GM18499 (cell line): ENCODE results near the gene PSD4.

Experiments used
- ATAC-seq: cut with Tn5 transposase; IDR thresholded peaks from one replicate; pipeline ENCODE4 v1.9.1; 2021; ENCODE audit warnings: moderate number of reproducible peaks; ENCODE audit not compliant: insufficient read depth, unreplicated experiment

PSD4 gene

DNA sequence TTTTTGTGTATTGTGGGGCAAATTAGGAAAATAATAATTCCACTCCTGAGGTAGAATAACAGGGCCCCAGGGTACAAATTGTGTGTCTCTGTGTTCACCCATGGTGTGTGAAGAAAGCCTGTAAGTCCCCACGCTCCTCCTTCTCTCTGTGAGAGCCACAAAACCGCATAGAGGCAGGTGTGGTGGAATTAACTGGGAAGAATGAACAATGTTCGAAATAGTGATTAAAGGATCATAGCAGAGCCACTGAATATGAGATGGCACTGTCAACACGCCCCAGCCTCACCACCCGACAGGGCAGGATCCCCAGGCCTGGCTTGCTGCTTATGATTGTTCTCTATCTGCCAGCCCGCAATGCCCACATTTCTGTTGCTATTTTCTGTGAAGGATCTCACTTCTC lies 32.3 kb upstream of the PSD4 start:
- no peak for ATAC-seq

DNA sequence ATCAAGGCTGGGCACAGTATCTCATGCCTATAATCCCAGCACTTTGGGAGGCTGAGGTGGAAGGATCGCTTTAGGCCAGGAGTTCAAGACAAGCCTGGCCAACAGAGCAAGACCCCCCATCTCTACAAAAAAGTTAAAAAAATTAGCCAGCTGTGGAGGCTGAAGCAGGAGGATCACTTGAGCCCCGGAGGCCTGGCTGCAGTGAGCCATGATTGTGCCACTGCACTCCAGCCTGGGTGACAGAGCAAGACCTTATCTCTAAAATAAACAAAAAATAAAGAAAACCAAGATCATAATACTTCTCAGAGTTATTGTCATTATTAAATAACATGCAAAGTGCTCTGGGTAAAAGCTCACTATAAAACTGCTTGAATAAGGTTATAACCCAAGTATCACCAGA lies 31.5 kb upstream of the PSD4 start:
- ATAC-seq, result no peak

DNA sequence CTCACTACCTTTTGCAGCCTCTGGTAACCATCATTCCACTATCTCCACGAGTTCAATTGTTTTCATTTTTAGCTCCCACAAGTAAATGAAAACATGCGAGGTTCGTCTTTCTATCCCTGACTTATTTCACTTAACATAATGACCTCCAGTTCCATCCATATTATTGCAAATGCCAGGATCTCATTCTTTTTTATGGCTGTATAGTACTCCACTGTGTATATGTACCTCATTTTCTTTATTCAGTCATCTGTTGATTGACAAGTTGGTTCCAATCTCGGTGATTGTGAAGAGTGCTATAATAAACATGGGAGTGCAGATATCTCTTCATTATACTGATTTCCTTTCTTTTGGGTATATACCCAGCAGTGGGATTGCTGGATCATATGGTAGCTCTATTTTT lies 29.5 kb upstream of the PSD4 start:
- ATAC-seq, result no peak

DNA sequence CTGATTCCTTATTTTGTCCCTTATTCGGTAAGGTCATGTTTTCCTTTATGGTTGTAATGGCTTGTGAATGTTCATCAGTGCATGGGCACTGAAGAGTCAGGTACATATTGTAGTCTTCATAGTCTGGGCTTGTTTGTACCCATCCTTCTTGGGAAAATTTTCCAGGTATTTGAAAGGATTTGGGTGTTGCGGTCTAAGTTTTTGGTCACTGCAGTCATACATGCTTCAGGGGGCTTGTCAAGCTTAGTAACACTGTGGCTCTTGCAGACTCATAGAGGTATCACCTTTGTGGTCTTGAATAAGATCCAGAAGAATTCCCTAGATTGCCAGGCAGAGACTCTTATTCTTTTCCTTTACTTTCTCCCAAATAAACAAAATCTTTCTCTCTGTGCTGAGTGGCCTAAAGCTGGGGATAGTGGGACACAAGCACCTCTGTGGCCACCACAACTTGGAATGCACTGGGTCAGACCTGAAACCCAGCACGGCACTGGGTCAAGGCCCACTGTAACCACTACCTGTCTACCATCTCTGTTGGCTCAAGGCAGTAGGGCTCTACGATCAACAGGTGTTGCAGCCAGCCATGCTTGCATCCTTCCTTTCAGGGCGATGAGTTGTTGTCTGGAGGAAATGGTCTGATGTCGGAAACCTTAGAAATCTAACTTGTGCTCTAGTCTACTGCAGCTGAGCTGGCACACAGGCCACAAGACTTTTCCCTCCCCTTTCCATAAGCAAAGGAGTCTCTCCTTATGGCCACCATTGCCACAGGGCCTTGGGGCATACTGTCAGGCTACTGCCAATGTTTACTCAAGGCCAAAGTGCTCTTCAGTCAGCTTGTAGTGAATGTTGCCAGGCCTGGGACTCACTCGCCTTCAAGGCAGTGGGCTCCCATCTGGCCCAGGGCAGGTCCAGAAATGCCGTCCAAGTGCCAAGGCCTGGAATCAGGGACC lies 24.9 kb upstream of the PSD4 start:
- no peak for ATAC-seq

DNA sequence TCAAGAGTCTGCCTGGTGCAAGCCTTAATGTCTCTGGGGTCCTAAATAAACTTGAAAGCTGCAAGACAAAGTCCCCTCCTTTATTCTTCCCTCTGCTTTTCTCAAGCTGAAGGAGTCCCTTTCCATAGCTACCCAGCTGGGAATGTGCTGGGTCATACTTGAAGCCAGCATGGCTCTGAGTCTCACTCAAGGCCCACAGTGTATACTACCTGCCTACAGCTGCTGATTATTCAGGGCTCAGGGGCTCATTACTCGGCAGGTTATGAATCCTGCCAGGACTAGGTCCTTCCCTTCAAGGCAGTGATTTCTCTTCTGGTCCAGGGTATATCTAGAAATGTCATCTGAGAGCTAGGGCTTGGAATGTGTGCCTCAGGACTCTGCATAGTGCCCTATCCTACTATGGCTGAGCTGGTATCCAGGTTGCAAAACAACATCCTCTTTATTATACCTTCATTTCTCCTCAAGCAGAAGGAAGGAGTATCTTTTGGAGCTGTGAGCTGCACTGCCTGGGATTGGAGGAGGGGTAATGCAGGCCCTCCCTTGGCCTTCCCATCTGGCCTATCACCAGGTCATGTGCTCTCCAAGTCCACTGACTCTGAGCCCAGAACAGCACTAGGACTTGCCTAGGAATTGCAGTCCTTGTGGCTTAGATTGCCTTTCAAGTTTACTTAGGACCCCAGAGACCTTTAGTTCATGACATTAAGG lies 24.1 kb upstream of the PSD4 start:
- ATAC-seq, result no peak

DNA sequence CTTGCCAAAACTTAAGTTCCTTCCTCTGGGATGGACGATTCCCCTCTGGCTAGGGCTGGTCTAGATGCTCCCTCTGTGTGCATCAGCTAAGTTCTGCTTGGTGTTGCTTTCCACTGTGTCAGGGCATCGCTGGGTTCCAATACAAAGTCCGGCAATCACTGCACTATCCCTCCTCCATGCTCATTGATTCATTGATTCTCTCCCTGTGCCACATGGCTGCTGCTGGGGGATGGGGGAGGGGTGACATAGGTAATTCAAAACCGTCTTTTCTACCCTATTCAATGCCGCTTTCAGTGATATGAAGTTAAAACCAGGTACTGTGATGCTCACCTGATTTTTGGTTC lies 23.5 kb upstream of the PSD4 start:
- no peak for ATAC-seq

DNA sequence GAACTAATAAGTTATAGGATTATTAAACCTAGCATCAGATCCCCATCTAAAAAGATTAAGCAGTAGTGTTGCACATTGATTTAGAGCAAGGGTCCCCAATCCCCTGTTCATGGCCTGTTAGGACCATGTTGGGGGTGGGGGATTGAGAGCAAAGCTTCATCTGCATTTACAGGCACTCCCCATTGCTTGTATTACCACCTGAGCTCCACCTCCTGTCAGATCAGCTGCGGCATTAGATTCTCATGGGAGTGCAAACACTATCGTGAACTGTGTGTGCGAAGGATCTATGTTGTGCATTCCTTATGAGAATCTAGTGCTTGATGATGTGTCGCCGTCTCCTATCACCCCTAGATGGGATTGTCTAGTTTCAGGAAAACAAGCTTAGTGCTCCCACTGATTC lies 18.4 kb upstream of the PSD4 start:
- no peak for ATAC-seq

DNA sequence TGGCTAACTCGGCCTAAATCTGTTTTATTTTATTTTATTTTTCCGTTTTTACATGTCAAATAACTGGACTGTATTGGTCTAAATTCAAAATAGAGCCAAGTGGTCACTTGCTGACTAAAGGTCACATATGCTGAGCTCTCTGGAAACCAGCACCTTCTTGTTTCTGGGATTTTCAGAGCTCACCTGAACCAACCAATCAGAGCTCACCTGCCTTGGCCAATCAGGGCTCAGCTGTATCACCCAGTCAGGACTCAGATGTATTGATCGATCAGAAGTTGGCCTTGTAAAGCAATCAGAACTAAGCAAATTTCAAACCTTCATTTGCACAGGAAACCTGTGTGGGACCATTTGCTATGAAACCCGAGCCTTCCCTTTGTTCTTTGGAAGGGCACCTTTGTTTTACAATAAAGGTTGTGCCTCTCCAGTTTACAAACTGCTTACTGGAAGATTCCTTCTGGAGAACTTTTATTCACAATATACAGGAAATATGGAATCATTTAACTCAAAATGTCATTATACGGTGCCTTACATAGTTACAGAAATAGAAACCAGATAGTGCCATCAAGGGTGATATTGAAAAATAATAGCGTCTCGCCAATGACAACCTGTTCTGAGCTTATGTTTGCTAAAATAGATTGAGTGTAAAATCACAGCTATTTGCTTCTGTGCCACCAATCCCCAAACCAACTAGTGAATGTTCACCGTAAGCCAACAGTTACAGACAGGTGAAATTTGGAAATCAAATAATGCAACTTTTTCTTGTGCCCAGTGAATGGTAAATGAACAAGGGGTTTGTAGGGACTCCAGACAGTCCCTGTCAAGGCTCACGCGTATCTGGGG lies 17.3 kb upstream of the PSD4 start:
- ATAC-seq, result no peak

DNA sequence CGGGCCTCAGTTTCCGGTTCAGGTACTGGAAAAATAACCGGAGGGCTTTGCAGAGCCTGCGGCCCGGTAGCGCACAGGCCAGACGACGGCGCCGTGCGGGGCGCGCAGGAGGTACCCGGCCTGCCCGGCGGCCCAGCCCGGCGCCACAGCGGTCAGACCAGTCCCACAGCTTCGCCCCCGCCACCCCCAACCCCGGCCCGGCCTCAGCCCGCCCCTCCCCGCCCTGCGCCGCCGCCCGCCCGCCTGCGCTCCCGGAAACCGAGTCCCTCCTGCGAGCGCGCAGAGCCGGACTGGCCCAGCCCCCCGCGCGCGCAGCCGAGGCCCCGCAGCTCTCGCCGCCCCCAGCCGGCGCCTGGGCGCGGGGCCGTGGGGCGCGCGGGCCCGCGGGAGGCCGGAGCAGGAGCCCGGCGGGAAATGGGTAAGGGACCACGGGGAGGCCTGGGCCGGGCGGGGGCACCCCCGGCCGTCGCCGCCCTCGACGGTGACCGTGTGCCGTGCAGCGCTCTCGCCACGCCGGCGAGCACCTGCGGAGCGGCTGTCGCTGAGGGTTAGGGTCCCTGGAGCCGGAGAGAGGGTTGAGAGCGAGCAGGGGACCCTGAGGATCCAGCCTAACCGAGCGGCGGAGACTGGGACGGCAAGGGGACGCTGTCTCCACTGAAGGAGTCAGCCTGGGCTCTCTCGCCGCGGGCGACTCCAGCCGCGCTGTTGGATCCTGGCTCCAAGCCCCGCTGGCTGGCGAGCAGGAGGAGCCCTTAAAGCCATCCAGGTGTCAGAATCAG lies 16.5 kb upstream of the PSD4 start:
- no peak for ATAC-seq

DNA sequence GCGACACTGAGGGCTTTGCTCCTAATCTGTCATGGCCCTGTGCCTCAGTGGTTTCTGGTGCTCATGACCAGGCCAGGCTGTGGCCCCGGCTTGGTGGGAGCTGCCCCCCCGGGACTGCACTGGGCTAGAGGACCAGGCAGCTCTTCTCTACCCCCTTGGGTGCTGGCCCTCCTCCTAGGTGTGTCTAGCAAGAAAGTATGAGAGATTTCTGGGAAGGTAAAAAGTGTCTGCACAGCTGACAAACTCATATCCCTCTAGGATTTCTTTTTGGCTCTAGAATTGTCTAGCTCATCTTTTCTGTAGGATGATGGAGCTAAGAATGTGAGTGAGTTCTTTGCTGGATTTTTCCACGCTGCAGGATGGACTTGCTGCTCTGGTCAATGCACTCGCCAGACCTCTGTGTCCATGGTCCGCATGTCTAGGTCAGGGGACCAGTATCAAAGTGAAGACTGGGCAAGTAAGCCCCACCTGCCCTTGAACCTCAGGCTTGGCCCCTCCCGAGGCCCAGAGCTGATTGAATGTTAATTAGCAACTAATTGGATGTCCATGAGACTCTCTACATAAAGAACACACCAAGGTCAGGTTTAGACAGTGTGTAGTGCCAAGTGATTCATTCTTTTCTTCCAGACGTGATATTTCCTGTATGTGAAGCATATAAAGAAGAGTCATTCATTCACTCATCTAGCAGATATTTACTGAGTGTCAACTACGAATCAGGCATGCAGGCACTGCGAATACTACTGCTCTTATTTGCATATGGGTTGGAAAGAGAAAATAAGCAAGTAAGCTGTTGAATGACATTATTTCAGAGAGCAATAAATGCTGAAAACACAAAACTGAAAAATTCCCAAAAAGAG lies 15.6 kb upstream of the PSD4 start:
- no peak for ATAC-seq

DNA sequence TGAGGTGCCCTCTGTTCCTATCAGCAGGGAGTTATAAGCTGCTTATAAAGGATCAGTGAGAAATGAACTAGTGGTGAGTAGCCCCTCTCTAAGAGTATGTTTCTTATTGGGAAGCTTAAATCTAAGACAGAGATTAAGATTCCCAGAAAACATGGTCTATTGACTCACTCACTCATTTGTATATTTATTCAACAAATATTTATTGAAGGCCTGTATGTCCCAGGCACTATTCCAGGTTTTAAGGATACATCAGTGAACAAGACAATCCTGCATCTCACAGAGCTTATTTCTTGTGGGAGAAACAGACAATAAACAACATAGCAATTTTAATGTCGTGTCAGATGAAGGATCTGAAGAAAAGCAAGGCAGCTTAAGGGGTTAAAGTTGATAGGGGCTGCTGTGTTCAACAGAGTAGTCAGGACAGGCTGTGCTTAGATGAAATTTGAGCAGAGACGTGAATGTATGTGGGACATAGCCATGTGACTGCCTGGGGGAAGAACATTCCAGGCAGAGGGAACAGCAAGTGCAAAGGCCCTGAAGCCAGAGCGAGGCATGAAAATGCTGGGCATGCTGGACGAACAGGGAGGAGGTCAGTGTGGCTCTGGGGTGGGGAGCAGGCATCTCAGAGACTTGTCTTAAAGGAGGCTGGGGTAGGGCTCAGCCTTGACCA lies 14.8 kb upstream of the PSD4 start:
- ATAC-seq, result no peak

DNA sequence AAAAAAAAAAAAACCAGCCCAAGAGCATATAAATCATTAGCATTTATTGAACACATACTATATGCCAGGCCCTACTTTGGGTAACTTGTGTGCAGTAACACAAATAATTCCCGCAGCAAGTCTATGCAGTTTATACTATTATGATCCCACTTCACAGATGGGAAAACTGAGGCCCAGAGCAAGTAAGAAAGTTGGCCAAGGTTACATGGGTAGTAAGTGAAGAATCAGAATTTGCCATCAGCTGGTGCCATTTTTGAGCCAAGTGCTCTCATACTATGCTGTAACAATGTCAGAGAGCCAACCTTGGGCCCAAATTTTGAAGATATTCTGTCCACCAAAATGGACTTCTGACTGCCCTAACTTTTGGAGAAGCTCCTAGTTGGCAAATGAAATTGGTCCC lies 13.5 kb upstream of the PSD4 start:
- ATAC-seq, result no peak

DNA sequence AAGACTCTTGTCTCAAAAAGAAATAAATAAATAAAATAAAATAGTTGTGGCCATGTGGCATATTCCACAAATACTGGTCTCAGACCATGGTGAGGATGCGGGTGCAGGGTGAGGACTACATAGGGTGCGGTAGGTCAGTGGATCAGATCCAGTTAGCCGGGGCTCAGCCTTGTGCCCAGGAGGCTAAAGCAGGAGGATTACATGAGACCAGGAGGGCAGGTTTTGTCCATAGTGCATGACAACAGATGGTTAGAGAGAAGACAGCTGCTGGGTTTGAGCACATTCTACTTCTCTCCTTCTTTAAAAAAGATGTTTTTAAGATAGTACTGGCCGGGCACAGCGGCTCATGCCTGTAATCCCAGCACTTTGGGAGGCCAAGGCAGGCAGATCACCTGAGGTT lies 12.8 kb upstream of the PSD4 start:
- ATAC-seq, result no peak

DNA sequence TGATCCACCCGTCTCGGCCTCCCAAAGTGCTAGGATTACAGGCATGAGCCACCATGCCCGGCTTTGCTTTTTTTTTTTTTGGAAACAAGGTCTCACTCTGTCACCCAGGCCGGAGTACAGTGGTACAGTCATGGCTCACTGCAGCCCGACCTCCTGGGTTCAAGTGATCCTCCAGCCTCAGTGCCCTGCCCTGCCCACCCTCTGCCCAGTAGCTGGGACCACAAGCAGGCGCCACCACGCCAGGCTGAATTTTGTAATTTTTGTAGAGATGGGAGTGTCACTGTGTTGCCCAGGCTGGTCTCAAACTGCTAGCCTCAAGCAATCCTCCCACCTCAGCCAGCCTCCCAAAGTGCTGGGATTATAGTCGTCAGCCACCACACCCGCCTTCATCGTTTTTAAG lies 11.6 kb upstream of the PSD4 start:
- no peak for ATAC-seq

DNA sequence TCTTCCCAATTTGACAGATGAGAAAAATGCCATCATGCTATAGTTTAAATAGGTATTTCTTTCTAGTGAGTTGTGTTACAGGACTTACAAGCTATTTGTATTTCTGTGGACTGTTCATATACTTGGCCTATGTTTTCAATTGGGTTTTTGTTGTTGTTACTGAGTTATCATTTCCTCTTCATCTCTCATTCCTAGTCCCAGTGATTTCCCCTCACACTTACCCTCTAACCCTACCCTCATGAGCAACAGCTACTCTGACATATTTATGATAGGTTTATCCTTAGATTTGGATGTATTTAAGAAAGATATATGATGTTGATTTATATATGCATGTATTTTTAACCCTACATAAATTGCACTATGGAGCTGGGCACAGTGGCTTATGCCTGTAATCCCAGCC lies 10.9 kb upstream of the PSD4 start:
- ATAC-seq, result no peak

DNA sequence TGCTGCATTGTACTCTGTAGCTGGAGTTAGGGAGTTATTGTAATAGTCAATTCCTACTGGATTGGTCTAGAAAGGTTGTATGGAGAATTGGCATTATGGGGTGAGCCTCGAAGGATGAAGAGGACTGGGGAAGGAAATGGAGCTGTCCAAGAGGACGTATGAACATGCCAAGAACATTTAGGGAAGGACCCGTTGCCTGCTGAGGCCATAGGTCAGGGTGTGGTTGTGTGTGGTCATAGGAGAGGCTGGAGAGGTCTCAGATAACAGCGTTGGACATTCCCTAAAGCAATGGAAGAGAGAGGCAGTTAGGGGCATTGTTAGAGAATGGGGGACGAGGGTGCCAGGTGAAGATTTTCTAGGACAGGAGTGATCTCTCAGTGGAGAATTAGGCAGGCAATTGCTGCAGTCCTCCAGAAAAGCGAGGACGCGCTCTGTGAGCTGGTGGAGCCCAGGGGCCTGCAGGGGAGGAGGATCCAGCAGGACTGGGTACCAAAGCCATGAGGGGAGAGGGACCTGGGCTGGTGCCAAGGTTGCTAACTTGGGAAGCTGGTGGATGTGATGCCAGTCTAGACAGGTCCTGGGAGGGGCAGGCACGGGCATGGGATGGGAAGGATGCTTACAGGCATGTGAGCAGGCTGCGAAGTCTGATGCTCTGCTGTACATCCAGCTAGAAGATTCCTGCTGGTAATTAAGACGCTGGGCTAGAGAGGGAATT lies 9.4 kb upstream of the PSD4 start:
- ATAC-seq, result no peak

DNA sequence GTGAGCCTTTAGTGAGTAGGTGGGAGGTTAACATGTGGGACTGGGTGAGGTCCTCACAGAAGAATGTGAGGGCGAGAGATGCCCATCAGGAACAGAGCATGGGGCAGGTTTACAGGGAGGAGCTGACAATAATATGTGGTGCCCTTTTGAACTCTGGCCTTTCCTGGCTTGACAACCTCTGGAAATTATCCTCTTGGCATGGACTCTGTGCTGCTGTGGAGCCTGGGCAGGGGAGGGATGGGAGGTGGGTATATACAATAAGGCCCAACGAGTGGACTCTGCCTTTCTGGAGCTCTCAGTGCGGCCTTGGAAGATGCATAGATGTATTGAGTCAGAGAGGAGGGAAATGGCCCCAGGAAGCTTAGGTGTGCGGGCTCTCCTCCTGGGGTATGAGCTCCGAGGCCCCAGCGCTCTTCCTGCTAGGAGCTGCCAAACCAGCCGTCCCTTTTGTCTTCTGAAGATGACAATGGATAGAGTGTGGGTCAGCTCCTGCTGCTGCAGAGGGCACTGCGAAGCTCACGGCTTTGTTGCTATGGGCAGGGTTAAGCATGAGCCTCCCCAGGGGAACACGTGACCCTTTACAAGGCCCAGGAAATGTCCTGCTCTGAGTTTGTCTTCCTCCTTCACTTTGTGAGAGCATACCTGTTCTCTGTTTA lies 8.7 kb upstream of the PSD4 start:
- no peak for ATAC-seq

DNA sequence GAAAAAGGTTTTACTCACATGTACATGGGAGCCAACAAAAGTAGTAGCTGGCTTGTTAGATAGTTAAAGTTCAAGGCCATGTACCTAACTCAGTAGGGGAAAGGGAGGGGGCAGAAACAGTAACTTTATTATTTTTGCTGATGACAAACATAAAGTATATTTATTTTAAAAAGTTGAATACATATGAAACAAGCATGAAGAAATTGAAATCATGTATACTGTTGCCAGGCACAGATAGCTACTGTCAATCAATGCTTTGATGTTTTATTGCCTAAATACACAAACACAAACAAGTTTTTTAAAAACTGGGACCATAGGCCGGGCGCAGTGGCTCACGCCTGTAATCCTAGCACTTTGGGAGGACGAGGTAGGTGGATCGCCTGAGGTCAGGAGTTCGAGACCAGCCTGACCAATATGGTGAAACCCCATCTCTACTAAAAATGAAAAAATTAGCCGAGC lies 7.6 kb upstream of the PSD4 start:
- ATAC-seq, result no peak
